ENCODE measurements around the gene FUS.
"Not testable (repeated sequence)": the region's sequence is repeated elsewhere in the genome, so short reads cannot be mapped to it uniquely, and the experiment has no call there.

FUS gene

GRCh38 chr16:31186176-31186575 lies 6.2 kb downstream of the FUS start:
- DNase-seq (ENCODE audit: low spot score in 2 of 2) (no peak), ATAC-seq (ENCODE audit: low read depth) (no peak)
- peak overlapping the region; percentile 45 for H3K27ac Mint-ChIP-seq
- no peaks in the 10 kb centered on the region for H3K9me3 Mint-ChIP-seq
- no peaks in the 10 kb centered on the region for H3K27me3 Mint-ChIP-seq
- peaks cover 50% of the 10 kb centered on the region for H3K4me1 Mint-ChIP-seq
- H3K4me3 Mint-ChIP-seq = no peak overlapping the region
- peaks cover 69% of the 10 kb centered on the region for H3K36me3 Mint-ChIP-seq

GRCh38 chr16:31186930-31187807 lies 7.2 kb downstream of the FUS start:
- Mint-ChIP-seq H3K9me3 (no peaks in the 10 kb centered on the region), H3K27ac (peak overlapping the region; percentile 69), H3K27me3 (no peaks in the 10 kb centered on the region), H3K4me1 (peaks cover 50% of the 10 kb centered on the region), H3K36me3 (peaks cover 76% of the 10 kb centered on the region), H3K4me3 (no peak overlapping the region)
- DNase-seq (ENCODE audit: low spot score in 2 of 2) (no peak), ATAC-seq (ENCODE audit: low read depth) (no peak)

GRCh38 chr16:31187808-31188189 lies 7.9 kb downstream of the FUS start:
- H3K27ac Mint-ChIP-seq = peak overlapping the region; percentile 86
- no peaks in the 10 kb centered on the region for H3K9me3 Mint-ChIP-seq
- ATAC-seq (ENCODE audit: low read depth) (no peak), DNase-seq (ENCODE audit: low spot score in 2 of 2) (no peak)
- H3K4me3 Mint-ChIP-seq = no peak overlapping the region
- H3K36me3 Mint-ChIP-seq = peaks cover 70% of the 10 kb centered on the region
- H3K4me1 Mint-ChIP-seq = peaks cover 44% of the 10 kb centered on the region
- H3K27me3 Mint-ChIP-seq = no peaks in the 10 kb centered on the region

- DNase-seq (ENCODE audit: low spot score in 2 of 2) = no peak
- ATAC-seq (ENCODE audit: low read depth) = no peak
- H3K27ac Mint-ChIP-seq = peak overlapping the region; percentile 86
- peaks cover 41% of the 10 kb centered on the region for H3K4me1 Mint-ChIP-seq
- H3K36me3 Mint-ChIP-seq = peaks cover 67% of the 10 kb centered on the region
- no peaks in the 10 kb centered on the region for H3K27me3 Mint-ChIP-seq
- no peak overlapping the region for H3K4me3 Mint-ChIP-seq
- H3K9me3 Mint-ChIP-seq = no peaks in the 10 kb centered on the region
These were observed 8.8 kb downstream of the FUS start for GRCh38 chr16:31188450-31189411.

GRCh38 chr16:31189412-31189778 lies 9.5 kb downstream of the FUS start:
- no peak for ATAC-seq (ENCODE audit: low read depth)
- Mint-ChIP-seq H3K4me1 (peaks cover 42% of the 10 kb centered on the region), H3K36me3 (peaks cover 65% of the 10 kb centered on the region)

GRCh38 chr16:31190061-31190460 lies 10.1 kb downstream of the FUS start:
- DNase-seq (ENCODE audit: low spot score in 2 of 2) = no peak
- Mint-ChIP-seq H3K4me3 (no peak overlapping the region), H3K27ac (peak overlapping the region; percentile 86), H3K4me1 (peaks cover 42% of the 10 kb centered on the region), H3K9me3 (no peaks in the 10 kb centered on the region), H3K27me3 (no peaks in the 10 kb centered on the region), H3K36me3 (peaks cover 62% of the 10 kb centered on the region)
- ATAC-seq (ENCODE audit: low read depth) = no peak

More at GRCh38 chr16:31189412-31189778, 9.5 kb downstream of the FUS start:
- Mint-ChIP-seq H3K4me3 (no peak overlapping the region), H3K27me3 (no peaks in the 10 kb centered on the region), H3K9me3 (no peaks in the 10 kb centered on the region), H3K27ac (peak overlapping the region; percentile 86)
- no peak for DNase-seq (ENCODE audit: low spot score in 2 of 2)

GRCh38 chr16:31190818-31191444 lies 11.0 kb downstream of the FUS start:
- DNase-seq (ENCODE audit: low spot score in 2 of 2) (no peak), ATAC-seq (ENCODE audit: low read depth) (no peak)
- Mint-ChIP-seq H3K36me3 (peaks cover 57% of the 10 kb centered on the region), H3K4me3 (no peak overlapping the region), H3K27me3 (no peaks in the 10 kb centered on the region), H3K9me3 (no peaks in the 10 kb centered on the region), H3K4me1 (peaks cover 39% of the 10 kb centered on the region), H3K27ac (peak overlapping the region; percentile 71)

- Mint-ChIP-seq H3K4me1 (peaks cover 37% of the 10 kb centered on the region), H3K4me3 (no peak overlapping the region), H3K27ac (peak overlapping the region; percentile 69), H3K9me3 (no peaks in the 10 kb centered on the region), H3K27me3 (no peaks in the 10 kb centered on the region), H3K36me3 (peaks cover 50% of the 10 kb centered on the region)
- DNase-seq (ENCODE audit: low spot score in 2 of 2) (no peak), ATAC-seq (ENCODE audit: low read depth) (peak; percentile 27)
These were observed 11.9 kb downstream of the FUS start for GRCh38 chr16:31191697-31192428.

GRCh38 chr16:31192856-31193642 lies 13.1 kb downstream of the FUS start:
- DNase-seq (ENCODE audit: low spot score in 2 of 2) (no peak), ATAC-seq (ENCODE audit: low read depth) (no peak)
- Mint-ChIP-seq H3K4me1 (peaks cover 32% of the 10 kb centered on the region), H3K9me3 (no peaks in the 10 kb centered on the region), H3K27me3 (no peaks in the 10 kb centered on the region), H3K4me3 (no peak overlapping the region), H3K36me3 (peaks cover 44% of the 10 kb centered on the region), H3K27ac (no peak overlapping the region)

GRCh38 chr16:31193874-31194273 lies 13.9 kb downstream of the FUS start:
- H3K36me3 Mint-ChIP-seq = peaks cover 38% of the 10 kb centered on the region
- no peak overlapping the region for H3K4me3 Mint-ChIP-seq
- no peak for DNase-seq (ENCODE audit: low spot score in 2 of 2)
- ATAC-seq (ENCODE audit: low read depth) = no peak
- no peaks in the 10 kb centered on the region for H3K27me3 Mint-ChIP-seq
- no peaks in the 10 kb centered on the region for H3K9me3 Mint-ChIP-seq
- H3K27ac Mint-ChIP-seq = no peak overlapping the region
- H3K4me1 Mint-ChIP-seq = peaks cover 36% of the 10 kb centered on the region

GRCh38 chr16:31194898-31195297 lies 15.0 kb downstream of the FUS start:
- Mint-ChIP-seq H3K4me1 (peaks cover 41% of the 10 kb centered on the region), H3K9me3 (no peaks in the 10 kb centered on the region), H3K27ac (no peak overlapping the region), H3K27me3 (no peaks in the 10 kb centered on the region), H3K36me3 (peaks cover 32% of the 10 kb centered on the region), H3K4me3 (no peak overlapping the region)
- ATAC-seq (ENCODE audit: low read depth) (no peak), DNase-seq (ENCODE audit: low spot score in 2 of 2) (no peak)

- not testable (repeated sequence) for ATAC-seq (ENCODE audit: low read depth); H3K27me3 Mint-ChIP-seq; H3K4me3 Mint-ChIP-seq; DNase-seq (ENCODE audit: low spot score in 2 of 2); H3K9me3 Mint-ChIP-seq
- H3K27ac Mint-ChIP-seq = peak overlapping the region; percentile 35
- peaks cover 24% of the 10 kb centered on the region for H3K36me3 Mint-ChIP-seq
- H3K4me1 Mint-ChIP-seq = peaks cover 37% of the 10 kb centered on the region
These were observed 15.9 kb downstream of the FUS start for GRCh38 chr16:31195861-31196260.

All from memory B cell (primary cell).